ENCODE data around the gene FASTK.

DNA sequence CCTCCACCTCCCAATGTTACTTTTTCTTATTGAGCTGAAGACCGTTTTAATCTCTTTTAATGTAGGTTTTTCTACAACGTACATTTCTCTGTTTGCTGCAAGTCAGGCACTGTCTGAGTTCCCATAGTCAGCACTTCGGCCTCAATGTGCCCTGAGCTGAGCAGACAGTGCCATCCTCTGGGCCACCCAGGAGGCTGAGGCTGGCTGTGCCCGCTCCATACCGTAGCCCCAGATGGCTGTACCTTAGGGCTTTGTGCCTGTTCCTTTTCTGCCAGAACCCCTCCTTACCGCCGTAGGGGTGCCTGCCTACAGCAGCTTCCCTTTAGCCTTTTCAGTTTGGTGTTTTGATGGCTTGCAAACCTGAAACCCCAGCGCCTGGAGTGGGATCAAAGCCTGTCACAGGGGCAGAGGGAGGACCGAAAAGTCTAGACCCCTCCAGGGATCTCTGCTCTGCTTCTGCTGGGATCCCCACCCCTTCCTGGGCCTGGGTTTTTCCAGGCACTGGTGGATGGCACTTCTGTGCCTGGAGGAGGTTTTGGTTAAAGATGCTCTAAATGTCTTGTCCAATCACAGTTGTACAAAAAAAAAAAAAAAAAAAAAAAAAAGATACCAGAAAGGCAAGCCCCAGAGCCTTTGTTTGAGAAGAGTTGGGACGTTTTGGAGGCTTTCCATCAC is 14.7 kb upstream of the FASTK start:
- TF ChIP-seq POLR2AphosphoS5 (IDR thresholded peaks at IDR 0.05) = no peak
- TF ChIP-seq EP300 (IDR thresholded peaks at IDR 0.05; ENCODE audit: low read depth) = no peak
- TF ChIP-seq, protein P1, sequence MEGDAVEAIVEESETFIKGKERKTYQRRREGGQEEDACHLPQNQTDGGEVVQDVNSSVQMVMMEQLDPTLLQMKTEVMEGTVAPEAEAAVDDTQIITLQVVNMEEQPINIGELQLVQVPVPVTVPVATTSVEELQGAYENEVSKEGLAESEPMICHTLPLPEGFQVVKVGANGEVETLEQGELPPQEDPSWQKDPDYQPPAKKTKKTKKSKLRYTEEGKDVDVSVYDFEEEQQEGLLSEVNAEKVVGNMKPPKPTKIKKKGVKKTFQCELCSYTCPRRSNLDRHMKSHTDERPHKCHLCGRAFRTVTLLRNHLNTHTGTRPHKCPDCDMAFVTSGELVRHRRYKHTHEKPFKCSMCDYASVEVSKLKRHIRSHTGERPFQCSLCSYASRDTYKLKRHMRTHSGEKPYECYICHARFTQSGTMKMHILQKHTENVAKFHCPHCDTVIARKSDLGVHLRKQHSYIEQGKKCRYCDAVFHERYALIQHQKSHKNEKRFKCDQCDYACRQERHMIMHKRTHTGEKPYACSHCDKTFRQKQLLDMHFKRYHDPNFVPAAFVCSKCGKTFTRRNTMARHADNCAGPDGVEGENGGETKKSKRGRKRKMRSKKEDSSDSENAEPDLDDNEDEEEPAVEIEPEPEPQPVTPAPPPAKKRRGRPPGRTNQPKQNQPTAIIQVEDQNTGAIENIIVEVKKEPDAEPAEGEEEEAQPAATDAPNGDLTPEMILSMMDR (IDR thresholded peaks at IDR 0.05) = no peak
- no peak for TF ChIP-seq POLR2A (IDR thresholded peaks at IDR 0.05)
